Measurements from ENCODE around the gene NDUFS5. TPM values are rescaled to one million over a fixed set of nuclear protein-coding genes. Genes with fewer than 3 reads are reported as not detected.
A peak's percentile ranks its signal among the peaks of the same experiment; 100 is the strongest.

NDUFS5 gene
- total RNA-seq, 4 donors from 2014 or later, result 99.9 to 418 (median 312) TPM

- H3K4me3 ChIP-seq, result peak overlapping the region; percentile 82 to 100 (median 94)
- H3K27me3 ChIP-seq, result no peaks in the 10 kb centered on the region
- no peaks in the 10 kb centered on the region for H3K36me3 ChIP-seq
- intact Hi-C loops (cut with DNase I; ENCODE audit: low total_unique reads) (no loop called here), in situ Hi-C loops (cut with MboI; ENCODE audit: low pct_ligation_motif_present in 1 of 4, low pct_unique_long_range_greater_than_20kb in 1 of 4, low sequenced_read_pairs in 3 of 4) (no loop called here)
- no peak for DNase-seq
- 18 to 20% methylated on average over 11 of the region's 11 CpGs for WGBS, 2 donors (ENCODE audit: low coverage in 1 of 2)
- peak overlapping the region; percentile 97 to 99 (median 98) for H3K27ac ChIP-seq
- TF ChIP-seq CTCF (IDR thresholded peaks at IDR 0.05) (no peak), POLR2AphosphoS5 (IDR thresholded peaks at IDR 0.05) (no peak), EP300 (IDR thresholded peaks at IDR 0.05; ENCODE audit: low read depth) (no peak), POLR2A (IDR thresholded peaks at IDR 0.05) (no peak)
- H3K4me1 ChIP-seq, result peaks cover 0 to 45% (median 28%) of the 10 kb centered on the region in 4 donors
- no peaks in the 10 kb centered on the region for H3K9me3 ChIP-seq
Observed at GRCh38 chr1:38992412-38993111, 33.6 kb upstream of the NDUFS5 start.

GRCh38 chr1:38994196-38994595 is 32.0 kb upstream of the NDUFS5 start:
- no peak for DNase-seq
- Histone ChIP-seq H3K4me3 (no peak overlapping the region), H3K36me3 (peaks cover 0 to 10% (median 4%) of the 10 kb centered on the region in 4 donors), H3K27me3 (no peaks in the 10 kb centered on the region), H3K9me3 (no peaks in the 10 kb centered on the region), H3K27ac (no peak overlapping the region), H3K4me1 (peaks cover 0 to 55% (median 32%) of the 10 kb centered on the region in 4 donors)
- in situ Hi-C loops (cut with MboI; ENCODE audit: low pct_ligation_motif_present in 1 of 4, low pct_unique_long_range_greater_than_20kb in 1 of 4, low sequenced_read_pairs in 3 of 4), result no loop called here
- 75 to 84% methylated on average over 5 of the region's 5 CpGs for WGBS, 2 donors (ENCODE audit: low coverage in 1 of 2)
- intact Hi-C loops (cut with DNase I; ENCODE audit: low total_unique reads), result no loop called here
- TF ChIP-seq POLR2A (IDR thresholded peaks at IDR 0.05) (no peak), EP300 (IDR thresholded peaks at IDR 0.05; ENCODE audit: low read depth) (no peak), POLR2AphosphoS5 (IDR thresholded peaks at IDR 0.05) (no peak), CTCF (IDR thresholded peaks at IDR 0.05) (no peak)

GRCh38 chr1:38997034-38997900 is 28.9 kb upstream of the NDUFS5 start:
- Histone ChIP-seq H3K27me3 (no peaks in the 10 kb centered on the region), H3K27ac (peak overlapping the region; percentile 20 to 50 (median 32)), H3K4me1 (peaks cover 0 to 46% (median 25%) of the 10 kb centered on the region in 4 donors), H3K9me3 (no peaks in the 10 kb centered on the region), H3K36me3 (peaks cover 0 to 32% (median 16%) of the 10 kb centered on the region in 4 donors), H3K4me3 (no peak overlapping the region)
- WGBS, 2 donors (ENCODE audit: low coverage in 1 of 2), result 40 to 49% methylated on average over 2 to 4 of the region's 4 CpGs
- in situ Hi-C loops (cut with MboI; ENCODE audit: low pct_ligation_motif_present in 1 of 4, low pct_unique_long_range_greater_than_20kb in 1 of 4, low sequenced_read_pairs in 3 of 4) (no loop called here), intact Hi-C loops (cut with DNase I; ENCODE audit: low total_unique reads) (no loop called here)
- TF ChIP-seq EP300 (IDR thresholded peaks at IDR 0.05; ENCODE audit: low read depth), result no peak
- TF ChIP-seq CTCF (IDR thresholded peaks at IDR 0.05), result no peak
- TF ChIP-seq POLR2AphosphoS5 (IDR thresholded peaks at IDR 0.05), result no peak
- no peak for DNase-seq

GRCh38 chr1:38997901-38998190 is 28.3 kb upstream of the NDUFS5 start:
- no peak overlapping the region for H3K4me3 ChIP-seq
- no peak for DNase-seq
- in situ Hi-C loops (cut with MboI; ENCODE audit: low pct_ligation_motif_present in 1 of 4, low pct_unique_long_range_greater_than_20kb in 1 of 4, low sequenced_read_pairs in 3 of 4) (no loop called here), intact Hi-C loops (cut with DNase I; ENCODE audit: low total_unique reads) (no loop called here)
- WGBS, 2 donors (ENCODE audit: low coverage in 1 of 2), result 42 to 62% methylated on average over 3 of the region's 3 CpGs
- H3K27me3 ChIP-seq, result no peaks in the 10 kb centered on the region
- H3K27ac ChIP-seq, result peak overlapping the region in 3 of 4 donors; percentile 20 to 50 (median 31)
- TF ChIP-seq EP300 (IDR thresholded peaks at IDR 0.05; ENCODE audit: low read depth), result no peak
- TF ChIP-seq CTCF (IDR thresholded peaks at IDR 0.05), result no peak
- no peak for TF ChIP-seq POLR2AphosphoS5 (IDR thresholded peaks at IDR 0.05)
- no peak for TF ChIP-seq POLR2A (IDR thresholded peaks at IDR 0.05)
- no peaks in the 10 kb centered on the region for H3K9me3 ChIP-seq
- peaks cover 0 to 38% (median 18%) of the 10 kb centered on the region in 4 donors for H3K36me3 ChIP-seq
- H3K4me1 ChIP-seq, result peaks cover 0 to 40% (median 20%) of the 10 kb centered on the region in 4 donors
